Heart right ventricle (tissue), 16 donors: ENCODE measurements around the gene TCF12. TPM values are rescaled to one million over a fixed set of nuclear protein-coding genes. Genes with fewer than 3 reads are reported as not detected.

Experiments used
- ATAC-seq, 8 donors: fragments of 200-7000 bp; cut with Tn5 transposase; one replicate each; pipeline ENCODE4 v1.9.1; 2020; ENCODE audit warnings: mild to moderate bottlenecking in 8 of 8, moderate library complexity in 8 of 8, moderate number of reproducible peaks in 1 of 8
- DNase-seq, 2 donors: peaks; one replicate each; pipeline ENCODE4 v3.0.0-alpha.2; 2020
- H3K27ac ChIP-seq, 10 donors: fragments of 200-600 bp; sonication (generic) in 2 of 10; one replicate each; pipeline versions ENCODE4 v1.5.0 to v1.8.0; 2020 to 2022; ENCODE audit warnings: mild to moderate bottlenecking in 3 of 10
- H3K27me3 ChIP-seq, 7 donors: fragments of 200-600 bp; one replicate each; pipeline ENCODE4 v1.8.0; 2021 to 2022; ENCODE audit warnings: mild to moderate bottlenecking in 2 of 7
- H3K36me3 ChIP-seq, 9 donors: fragments of 200-600 bp; sonication (generic) in 1 of 9; one replicate each; pipeline versions ENCODE4 v1.5.0 to v1.8.0; 2020 to 2022; ENCODE audit warnings: mild to moderate bottlenecking in 2 of 9
- H3K4me1 ChIP-seq, 9 donors: fragments of 200-600 bp; sonication (generic) in 1 of 9; one replicate each; pipeline versions ENCODE4 v1.5.0 to v1.8.0; 2020 to 2022; ENCODE audit warnings: mild to moderate bottlenecking in 4 of 9
- H3K4me3 ChIP-seq, 10 donors: fragments of 200-600 bp; sonication (generic) in 2 of 10; one replicate each; pipeline versions ENCODE4 v1.5.0 to v1.8.0; 2020 to 2022; ENCODE audit warnings: mild to moderate bottlenecking in 7 of 10, moderate library complexity in 2 of 10
- H3K9me3 ChIP-seq, 11 donors: fragments of 200-600 bp in 10 of 11; sonication (generic) in 2 of 11; one replicate each; pipeline versions ENCODE4 v1.5.0 to v1.8.0; 2013 to 2022; ENCODE audit warnings: mild to moderate bottlenecking in 2 of 11, control low read depth in 1 of 11, moderate library complexity in 1 of 11
- WGBS, 2 donors: extraction: QIAGEN DNeasy Blood & Tissue Kit; methylation state at CpG; one replicate each; pipeline ENCODE4 v1.1.7; 2013; ENCODE audit warnings: inconsistent platforms in 1 of 2; 5-methylcytosine and 5-hydroxymethylcytosine counted together
- intact Hi-C, 10 donors: fragments of 100-400 bp; cut with DNase I; formaldehyde crosslinking; loops; one replicate each; pipeline versions ENCODE4 v1.11.1 to v1.14.2; 2022
- polyA plus RNA-seq, 2 donors: library from polyadenylated mRNA; stranded (reverse); fragments of 200-250 nt; gene quantifications; one replicate each; pipeline ENCODE4 v1.2.3, GENCODE V29; 2013
- total RNA-seq, 10 donors: library from RNA; stranded (reverse); fragmentation: NEBNext Ultra II Directional in 3 of 10; extraction: Animal tissue kit (Norgen Biotek cat#: 25700) in 3 of 10; gene quantifications; one replicate each; pipeline versions ENCODE4 v1.2.1 to v1.2.4, GENCODE V29; 2021 to 2023
- TF ChIP-seq, protein P1 (sequence below), 9 donors: fragments of 200-600 bp; sonication (generic) in 2 of 9; IDR thresholded peaks; one replicate each; pipeline versions ENCODE4 v1.5.0 to v1.8.0; 2021 to 2022; ENCODE audit warnings: antibody characterized with exemption in 9 of 9, mild to moderate bottlenecking in 5 of 9, moderate library complexity in 1 of 9
- donor health status: Arrhythmogenic right ventricular cardiomyopathy.
- donor health status: ischemic (EF 13 %, LVEDD 7.1; RV severe dilation, severe dysfunction).
- donor health status: healthy with polysubstance abuse.
- donor health status: DM: no; HTN: yes; CAD: no.
- donor health status: DM: no; HTN: no; CAD: no.
- donor health status: ischemic (EF 25% LVEDD 6.9; RV normal size, moderate dysfunction).
- donor health status: ischemic (EF 25% LVEDD 5.7; RV mildly dilated, moderate dysfunction).
- donor health status: healthy.
- donor health status: DM: yes; HTN: yes; CAD: no.
- donor health status: Ischemic cardiomyopathy.
- donor health status: ischemic (EF 35%, LVEDD 5.7; RV mildly dilated, moderate dysfunction).
- donor health status: nonischemic (EF 11% LVEDD 7.7; RV severe dilation, severe dysfunction).
- donor health status: DM: yes; HTN: yes; CAD: no.
- donor health status: PGD.
- donor health status: ischemic (EF 29% LVEDD 5.4; RV normal size, mild dysfunction).
- donor health status: nonischemic (EF 23%, LVEDD 6.1; RV moderate dilation, normal function).

Gene TCF12
- total and polyA plus RNA-seq, 12 donors = 8.7 to 55.7 (median 38.4) TPM

GRCh38 chr15:57234156-57234555 is 315.7 kb downstream of the TCF12 start:
- H3K36me3 ChIP-seq = peaks cover 0 to 63% (median 24%) of the 10 kb centered on the region in 9 donors
- DNase-seq (no peak), ATAC-seq (no peak)
- H3K4me1 ChIP-seq = peaks cover 0 to 9% (median 0%) of the 10 kb centered on the region in 9 donors
- 89 to 93% methylated on average over 2 of the region's 2 CpGs for WGBS, 2 donors
- no peak overlapping the region for H3K4me3 ChIP-seq
- TF ChIP-seq, protein P1, sequence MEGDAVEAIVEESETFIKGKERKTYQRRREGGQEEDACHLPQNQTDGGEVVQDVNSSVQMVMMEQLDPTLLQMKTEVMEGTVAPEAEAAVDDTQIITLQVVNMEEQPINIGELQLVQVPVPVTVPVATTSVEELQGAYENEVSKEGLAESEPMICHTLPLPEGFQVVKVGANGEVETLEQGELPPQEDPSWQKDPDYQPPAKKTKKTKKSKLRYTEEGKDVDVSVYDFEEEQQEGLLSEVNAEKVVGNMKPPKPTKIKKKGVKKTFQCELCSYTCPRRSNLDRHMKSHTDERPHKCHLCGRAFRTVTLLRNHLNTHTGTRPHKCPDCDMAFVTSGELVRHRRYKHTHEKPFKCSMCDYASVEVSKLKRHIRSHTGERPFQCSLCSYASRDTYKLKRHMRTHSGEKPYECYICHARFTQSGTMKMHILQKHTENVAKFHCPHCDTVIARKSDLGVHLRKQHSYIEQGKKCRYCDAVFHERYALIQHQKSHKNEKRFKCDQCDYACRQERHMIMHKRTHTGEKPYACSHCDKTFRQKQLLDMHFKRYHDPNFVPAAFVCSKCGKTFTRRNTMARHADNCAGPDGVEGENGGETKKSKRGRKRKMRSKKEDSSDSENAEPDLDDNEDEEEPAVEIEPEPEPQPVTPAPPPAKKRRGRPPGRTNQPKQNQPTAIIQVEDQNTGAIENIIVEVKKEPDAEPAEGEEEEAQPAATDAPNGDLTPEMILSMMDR (IDR thresholded peaks at IDR 0.05) = no peak
- H3K27ac ChIP-seq = no peak overlapping the region
- intact Hi-C loops = no loop called here
- no peaks in the 10 kb centered on the region for H3K27me3 ChIP-seq
- H3K9me3 ChIP-seq = no peaks in the 10 kb centered on the region

DNA sequence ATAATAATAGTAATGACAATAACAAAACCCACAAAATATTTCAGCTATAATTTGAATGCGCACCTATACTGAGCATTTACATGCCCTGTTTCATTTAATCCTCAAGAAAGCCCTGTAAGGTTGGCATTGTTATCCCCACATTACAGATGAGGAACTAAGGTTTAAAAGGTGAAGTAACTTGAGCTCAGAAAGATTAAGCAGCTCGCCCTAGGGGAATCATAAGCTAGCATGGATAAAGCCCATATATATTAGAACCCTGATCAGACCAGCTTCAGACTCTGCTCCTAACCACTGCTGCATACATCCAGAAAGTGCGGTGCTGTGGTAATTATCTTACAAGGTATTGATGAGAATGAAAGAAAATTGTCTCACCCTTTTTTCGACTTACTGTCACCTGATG is 316.7 kb downstream of the TCF12 start:
- no peak for DNase-seq
- H3K36me3 ChIP-seq = peaks cover 0 to 63% (median 24%) of the 10 kb centered on the region in 9 donors
- no peak overlapping the region for H3K27ac ChIP-seq
- H3K4me3 ChIP-seq = no peak overlapping the region
- WGBS, 2 donors = 94 to 97% methylated on average over 4 of the region's 4 CpGs
- H3K4me1 ChIP-seq = peaks cover 0 to 6% (median 0%) of the 10 kb centered on the region in 9 donors
- H3K9me3 ChIP-seq = no peaks in the 10 kb centered on the region
- H3K27me3 ChIP-seq = no peaks in the 10 kb centered on the region
- TF ChIP-seq, protein P1 (IDR thresholded peaks at IDR 0.05) = no peak
- ATAC-seq = no peak
- intact Hi-C loops = no loop called here

DNA sequence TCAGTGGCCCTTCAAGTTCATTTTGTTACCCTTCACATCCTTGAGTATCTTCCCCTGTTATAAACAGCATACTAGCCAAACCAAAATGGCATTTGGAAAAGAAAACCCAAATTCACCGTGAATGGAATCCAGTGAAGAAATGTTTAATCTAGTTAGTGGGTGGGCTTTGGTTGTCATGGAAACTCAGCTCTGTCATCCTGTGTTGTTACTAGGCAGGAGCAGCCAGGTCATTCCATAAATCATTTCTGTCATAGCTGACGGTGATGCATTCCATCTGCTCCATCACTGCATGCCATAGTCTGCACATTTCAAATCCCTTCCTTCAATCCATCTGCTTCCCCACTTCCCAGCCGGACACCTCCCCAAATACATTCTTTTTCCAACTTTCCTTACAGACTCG is 317.4 kb downstream of the TCF12 start:
- Histone ChIP-seq H3K4me1 (no peaks in the 10 kb centered on the region), H3K36me3 (peaks cover 0 to 67% (median 24%) of the 10 kb centered on the region in 9 donors), H3K4me3 (no peak overlapping the region), H3K9me3 (no peaks in the 10 kb centered on the region), H3K27me3 (no peaks in the 10 kb centered on the region), H3K27ac (no peak overlapping the region)
- DNase-seq (no peak), ATAC-seq (no peak)
- TF ChIP-seq, protein P1 (IDR thresholded peaks at IDR 0.05) = no peak
- intact Hi-C loops = no loop called here
- WGBS, 2 donors = 76 to 78% methylated on average over 4 of the region's 4 CpGs

GRCh38 chr15:57236561-57237300 is 318.3 kb downstream of the TCF12 start:
- TF ChIP-seq, protein P1 (IDR thresholded peaks at IDR 0.05) = no peak
- intact Hi-C loops = no loop called here
- Histone ChIP-seq H3K4me1 (no peaks in the 10 kb centered on the region), H3K27me3 (no peaks in the 10 kb centered on the region), H3K36me3 (peaks cover 0 to 65% (median 24%) of the 10 kb centered on the region in 9 donors), H3K9me3 (no peaks in the 10 kb centered on the region), H3K27ac (no peak overlapping the region), H3K4me3 (no peak overlapping the region)
- WGBS, 2 donors = 70 to 71% methylated on average over 3 of the region's 3 CpGs
- ATAC-seq = no peak
- no peak for DNase-seq
